K562 (cell line): ENCODE measurements around the gene ZNF410. TPM values are rescaled to one million over a fixed set of nuclear protein-coding genes. Genes with fewer than 3 reads are reported as not detected.

Experiments used
- ATAC-seq: fragments of 200-7000 bp; cut with Tn5 transposase; 3 replicates; pipeline ENCODE4 v1.9.1; 2020; ENCODE audit warnings: moderate library complexity
- BruUV-seq: library from RNA; stranded (reverse); fragments of 400-500 nt; replicated peaks from 2 replicates; lab custom pipeline; 2021; lab: Mats Ljungman, UMichigan
- CTCF ChIA-PET: fragments of 300-600 bp; formaldehyde crosslinking; extraction: SDS; loops from one replicate; lab custom pipeline; 2021; ENCODE audit warnings: low intra/inter-chr PET ratio; lab: Yijun Ruan, JAX
- POLR2A ChIA-PET: fragments of 300-600, 350-650 bp; sonication (Branson Sonifier 250); formaldehyde crosslinking; extraction: SDS; loops from one replicate; lab custom pipeline; 2021; ENCODE audit warnings: antibody characterized with exemption, inconsistent platforms; lab: Yijun Ruan, JAX
- DNase-seq, 4 experiments: peaks; one replicate each; pipeline versions ENCODE4 v3.0.0 to v3.0.0-alpha.2; 2011 to 2018; ENCODE audit warnings: low spot score in 3 of 4, mixed read lengths in 3 of 4; ENCODE audit errors: extremely low read depth in 1 of 4
- FAIRE-seq: peaks from 2 replicates; lab custom pipeline; 2011; peaks lifted over from hg19 to GRCh38; lab: Jason Lieb, UNC
- H2AFZ ChIP-seq: 2 replicates; pipeline ENCODE4 v1.6.0; 2011; ENCODE audit warnings: low read depth, low read length, control low read depth, inconsistent platforms
- H3K27ac ChIP-seq: fragments of 200-600 bp; 3 replicates; pipeline ENCODE4 v1.8.0; 2011; ENCODE audit warnings: low read depth, mild to moderate bottlenecking, control low read depth, inconsistent platforms, low read length, moderate library complexity, mixed read lengths; ENCODE audit errors: extremely low read depth
- H3K27me3 ChIP-seq, 2 experiments: fragments of 300-600 bp in 1 of 2; 2 replicates in 1 of 2; 3 replicates in 1 of 2; pipeline versions ENCODE4 v1.6.0 to v1.8.0; 2011; ENCODE audit warnings: inconsistent platforms in 2 of 2, low read length in 2 of 2, mild to moderate bottlenecking in 1 of 2, mixed read lengths in 1 of 2, moderate library complexity in 1 of 2; ENCODE audit not compliant: control insufficient read depth in 2 of 2, insufficient read depth in 2 of 2
- H3K36me3 ChIP-seq: fragments of 300-600 bp; 3 replicates; pipeline ENCODE4 v1.8.0; 2011; ENCODE audit warnings: mild to moderate bottlenecking, low read length, inconsistent platforms; ENCODE audit not compliant: control insufficient read depth, insufficient read depth
- H3K4me1 ChIP-seq, 2 experiments: fragments of 200-600 bp in 1 of 2; replicated peaks in 1 of 2; 2 replicates in 1 of 2; 3 replicates in 1 of 2; pipeline versions ENCODE4 v1.5.1 to v1.8.0; 2011; ENCODE audit warnings: inconsistent platforms in 2 of 2, low read length in 2 of 2, mild to moderate bottlenecking in 1 of 2, mixed read lengths in 1 of 2, moderate library complexity in 1 of 2; ENCODE audit not compliant: control insufficient read depth in 2 of 2, insufficient read depth in 2 of 2
- H3K4me2 ChIP-seq: 2 replicates; pipeline ENCODE4 v1.6.1; 2011; ENCODE audit warnings: low read length, control low read depth, inconsistent platforms, mixed read lengths; ENCODE audit not compliant: insufficient read depth
- H3K4me3 ChIP-seq: fragments of 200-600 bp; sonication (generic), shearing (Covaris generic); 2 replicates; pipeline ENCODE4 v1.5.1; 2016; ENCODE audit warnings: control low read depth, inconsistent platforms
- H3K79me2 ChIP-seq: fragments of 200-600 bp; 3 replicates; pipeline ENCODE4 v1.8.0; 2011; ENCODE audit warnings: low read length, inconsistent platforms; ENCODE audit not compliant: control insufficient read depth, insufficient read depth
- H3K9ac ChIP-seq, 2 experiments: 2 replicates each; pipeline versions ENCODE4 v1.6.0 to v1.6.1; 2011; ENCODE audit warnings: low read depth in 2 of 2, low read length in 2 of 2, control low read depth in 1 of 2, inconsistent platforms in 1 of 2, mild to moderate bottlenecking in 1 of 2, mixed read lengths in 1 of 2; ENCODE audit not compliant: insufficient read depth in 1 of 2
- H3K9me1 ChIP-seq: one replicate; pipeline ENCODE4 v1.6.0; 2011; ENCODE audit warnings: inconsistent platforms, mild to moderate bottlenecking, low read length, moderate library complexity; ENCODE audit not compliant: control insufficient read depth, insufficient read depth
- H3K9me3 ChIP-seq: replicated peaks from 2 replicates; pipeline ENCODE4 v1.5.1; 2011; ENCODE audit warnings: low read depth, low read length, inconsistent platforms; ENCODE audit not compliant: control insufficient read depth, insufficient read depth
- H4K20me1 ChIP-seq: replicated peaks from 2 replicates; pipeline ENCODE4 v1.6.1; 2011; ENCODE audit warnings: low read length, inconsistent platforms, mixed read lengths; ENCODE audit not compliant: control insufficient read depth, insufficient read depth
- GATA2 ChIP-seq: sonication (generic); formaldehyde crosslinking; IDR thresholded peaks from 2 replicates; pipeline ENCODE4 v1.4.0; 2020; ENCODE audit warnings: mild to moderate bottlenecking, missing genetic modification reagents
- HNRNPUL1 ChIP-seq: fragments of 200-400 bp; formaldehyde crosslinking; IDR thresholded peaks from 2 replicates; pipeline ENCODE4 v1.6.1; 2017; ENCODE audit warnings: low read length
- MCM7 ChIP-seq, 2 experiments: fragments of 450-650 bp; IDR thresholded peaks; 2 replicates each; pipeline ENCODE4 v1.6.1; 2016 to 2018
- RCOR1 ChIP-seq, 2 experiments: IDR thresholded peaks; 2 replicates each; pipeline ENCODE4 v1.6.1; 2012; ENCODE audit warnings: low read depth in 2 of 2, low read length in 2 of 2, borderline replicate concordance in 1 of 2, improper control_type of control experiment in 1 of 2
- RNF2 ChIP-seq: sonication (generic); IDR thresholded peaks from 2 replicates; pipeline ENCODE4 v1.6.1; 2016
- SFPQ ChIP-seq: fragments of 200-400 bp; formaldehyde crosslinking; IDR thresholded peaks from 2 replicates; pipeline ENCODE4 v1.6.1; 2017; ENCODE audit warnings: mild to moderate bottlenecking, low read depth, low read length, moderate library complexity
- TAF1 ChIP-seq: IDR thresholded peaks from 2 replicates; pipeline ENCODE4 v1.6.1; 2011; ENCODE audit warnings: mild to moderate bottlenecking, low read length, moderate library complexity; ENCODE audit not compliant: insufficient read depth, control insufficient read depth, severe bottlenecking; ENCODE audit errors: extremely low read depth
- ZNF174 ChIP-seq: fragments of 250-450 bp; sonication (Bioruptor Pico); IDR thresholded peaks from 2 replicates; pipeline ENCODE4 v1.4.0; 2020; ENCODE audit warnings: mild to moderate bottlenecking
- ZNF23 ChIP-seq: fragments of 250-450 bp; sonication (Bioruptor Pico); IDR thresholded peaks from 2 replicates; pipeline ENCODE4 v1.4.0; 2020; ENCODE audit warnings: mild to moderate bottlenecking
- ZNF324 ChIP-seq: fragments of 250-450 bp; sonication (Bioruptor Pico); IDR thresholded peaks from 2 replicates; pipeline ENCODE4 v1.4.0; 2020; ENCODE audit warnings: mild to moderate bottlenecking
- ZNF655 ChIP-seq: fragments of 250-450 bp; sonication (Bioruptor Pico); IDR thresholded peaks from 2 replicates; pipeline ENCODE4 v1.5.0; 2021
- WGBS: fragments of 100-300 bp; shearing (Covaris generic); methylation state at CpG from one replicate; pipeline ENCODE4 v1.1.6; 2016; ENCODE audit warnings: low coverage, mixed read lengths; ENCODE audit not compliant: insufficient coverage; ENCODE audit errors: missing lambda C conversion rate; 5-methylcytosine and 5-hydroxymethylcytosine counted together
- in situ Hi-C: fragments of 300-500 bp; cut with MboI; formaldehyde crosslinking; loops from 4 replicates; pipeline ENCODE4 v1.15.0; 2018; ENCODE audit warnings: inconsistent platforms, mixed read lengths
- intact Hi-C: fragments of 100-400 bp; cut with micrococcal nuclease; formaldehyde crosslinking; loops from 2 replicates; pipeline ENCODE4 v1.14.2; 2022
- polyA plus RNA-seq, 8 experiments: library from polyadenylated mRNA; depleted of rRNA in 4 of 8; stranded (reverse) in 5 of 8; unstranded in 3 of 8; fragments of >200 nt; fragmentation: Nextera tagmentation in 2 of 8; fragmentation: Illumina TruSeq in 1 of 8; extraction: Ambion mirVana in 2 of 8; extraction: Trizol in 1 of 8; gene quantifications; 2 replicates each; pipeline versions ENCODE4 v1.2.1 to v1.2.3, GENCODE V29; 2011 to 2014; ENCODE audit warnings: inconsistent platforms in 1 of 8, missing spikeins in 1 of 8
- total RNA-seq, 7 experiments: library from RNA; depleted of rRNA in 6 of 7; stranded (reverse); fragments of >200 nt in 6 of 7; fragmentation: Illumina TruSeq in 2 of 7; extraction: Trizol in 2 of 7; gene quantifications; 2 replicates each; pipeline versions ENCODE4 v1.2.1 to v1.2.3, GENCODE V29; 2011 to 2021; ENCODE audit warnings: low replicate concordance in 1 of 7
- TF ChIP-seq, protein P1 (sequence below), 2 experiments: fragments of 450-650 bp; IDR thresholded peaks; 2 replicates each; pipeline ENCODE4 v1.6.1; 2016; ENCODE audit warnings: mild to moderate bottlenecking in 2 of 2, borderline replicate concordance in 1 of 2, low read depth in 1 of 2, moderate library complexity in 1 of 2

Gene ZNF410
- total and polyA plus RNA-seq, 9 of the 15 experiments (the other 6 are each of a cell fraction or from before 2014, with no cell fraction given): 20.5 to 64.8 (median 38.7) TPM

- no peaks in the 10 kb centered on the region for H3K9me1 ChIP-seq
- DNase-seq (no peak), ATAC-seq (no peak), FAIRE-seq (no peak)
- no peaks in the 10 kb centered on the region for H3K27me3 ChIP-seq
- H2AFZ ChIP-seq: no peak overlapping the region
- in situ Hi-C loops (no loop called here), intact Hi-C loops (no loop called here)
- no peaks in the 10 kb centered on the region for H3K79me2 ChIP-seq
- peaks cover 64% of the 10 kb centered on the region; the same call in 2 of the 3 replicates for H3K36me3 ChIP-seq
- no peaks in the 10 kb centered on the region for H4K20me1 ChIP-seq
- ChIA-PET CTCF (no interaction called here), POLR2A (interaction anchor here (1.5 kb wide), 1 partner anchor 14 kb away, joined by 5 read pairs; no protein-coding TSS in a partner anchor)
- BruUV-seq: no TSS peak
- no peak overlapping the region for H3K27ac ChIP-seq
- WGBS: 76% methylated on average over 3 of the region's 3 CpGs
- H3K9ac ChIP-seq: no peak overlapping the region
- no peaks in the 10 kb centered on the region for H3K9me3 ChIP-seq
- H3K4me3 ChIP-seq: no peak overlapping the region
- H3K4me1 ChIP-seq: no peaks in the 10 kb centered on the region; a peak in 1 of 5 replicates
- no peak overlapping the region for H3K4me2 ChIP-seq
- TF ChIP-seq RNF2: no peak
- TF ChIP-seq, protein P1, sequence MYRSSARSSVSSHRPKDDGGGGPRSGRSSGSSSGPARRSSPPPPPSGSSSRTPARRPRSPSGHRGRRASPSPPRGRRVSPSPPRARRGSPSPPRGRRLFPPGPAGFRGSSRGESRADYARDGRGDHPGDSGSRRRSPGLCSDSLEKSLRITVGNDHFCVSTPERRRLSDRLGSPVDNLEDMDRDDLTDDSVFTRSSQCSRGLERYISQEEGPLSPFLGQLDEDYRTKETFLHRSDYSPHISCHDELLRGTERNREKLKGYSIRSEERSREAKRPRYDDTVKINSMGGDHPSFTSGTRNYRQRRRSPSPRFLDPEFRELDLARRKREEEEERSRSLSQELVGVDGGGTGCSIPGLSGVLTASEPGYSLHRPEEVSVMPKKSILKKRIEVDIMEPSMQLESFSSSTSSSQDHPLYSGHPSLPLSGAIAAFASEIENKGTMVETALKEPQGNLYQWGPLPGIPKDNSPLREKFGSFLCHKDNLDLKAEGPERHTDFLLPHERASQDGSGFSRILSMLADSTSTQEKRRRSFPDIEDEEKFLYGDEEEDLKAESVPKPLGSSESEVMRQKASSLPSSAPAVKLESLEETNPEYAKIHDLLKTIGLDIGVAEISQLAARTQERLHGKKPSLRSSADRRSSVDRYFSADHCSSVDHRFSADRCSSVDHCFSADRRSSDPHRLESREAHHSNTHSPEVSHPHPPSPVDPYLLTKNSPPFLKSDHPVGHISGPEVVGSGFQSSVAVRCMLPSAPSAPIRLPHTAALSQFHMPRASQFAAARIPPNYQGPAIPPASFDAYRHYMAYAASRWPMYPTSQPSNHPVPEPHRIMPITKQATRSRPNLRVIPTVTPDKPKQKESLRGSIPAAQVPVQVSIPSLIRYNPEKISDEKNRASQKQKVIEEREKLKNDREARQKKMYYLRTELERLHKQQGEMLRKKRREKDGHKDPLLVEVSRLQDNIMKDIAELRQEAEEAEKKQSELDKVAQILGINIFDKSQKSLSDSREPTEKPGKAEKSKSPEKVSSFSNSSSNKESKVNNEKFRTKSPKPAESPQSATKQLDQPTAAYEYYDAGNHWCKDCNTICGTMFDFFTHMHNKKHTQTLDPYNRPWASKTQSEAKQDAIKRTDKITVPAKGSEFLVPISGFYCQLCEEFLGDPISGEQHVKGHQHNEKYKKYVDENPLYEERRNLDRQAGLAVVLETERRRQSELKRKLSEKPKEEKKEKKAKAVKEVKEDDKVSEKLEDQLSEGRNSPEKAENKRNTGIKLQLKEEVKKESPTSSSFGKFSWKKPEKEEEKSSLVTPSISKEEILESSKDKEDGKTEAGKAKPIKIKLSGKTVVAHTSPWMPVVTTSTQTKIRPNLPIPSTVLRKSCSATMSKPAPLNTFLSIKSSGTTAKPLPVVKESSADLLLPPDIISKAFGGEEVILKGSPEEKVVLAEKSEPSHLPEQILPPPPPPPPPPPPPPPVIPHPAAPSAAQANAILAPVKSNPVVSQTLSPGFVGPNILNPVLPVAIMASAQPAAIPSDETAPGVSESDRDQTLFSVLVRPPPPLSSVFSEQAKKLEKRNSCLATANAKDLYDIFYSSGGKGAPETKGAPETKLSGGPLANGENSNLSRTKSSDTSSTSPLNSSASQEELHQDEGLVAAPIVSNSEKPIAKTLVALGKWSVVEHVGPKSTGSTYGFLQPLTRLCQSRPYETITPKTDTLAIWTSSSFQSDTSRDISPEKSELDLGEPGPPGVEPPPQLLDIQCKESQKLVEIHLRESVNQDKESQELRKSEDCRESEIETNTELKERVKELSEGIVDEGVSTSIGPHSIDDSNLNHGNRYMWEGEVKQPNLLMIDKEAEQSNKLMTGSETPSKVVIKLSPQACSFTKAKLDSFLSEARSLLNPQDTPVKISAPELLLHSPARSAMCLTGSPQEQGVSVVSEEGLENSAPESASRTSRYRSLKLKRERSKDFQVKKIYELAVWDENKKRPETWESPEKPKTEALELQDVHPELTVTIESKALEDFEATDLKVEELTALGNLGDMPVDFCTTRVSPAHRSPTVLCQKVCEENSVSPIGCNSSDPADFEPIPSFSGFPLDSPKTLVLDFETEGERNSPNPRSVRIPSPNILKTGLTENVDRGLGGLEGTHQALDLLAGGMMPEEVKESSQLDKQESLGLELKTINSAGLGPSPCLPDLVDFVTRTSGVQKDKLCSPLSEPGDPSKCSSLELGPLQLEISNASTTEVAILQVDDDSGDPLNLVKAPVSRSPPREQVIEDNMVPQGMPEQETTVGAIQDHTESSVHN (IDR thresholded peaks at IDR 0.05; ENCODE audit: borderline replicate concordance in 1 of 2, low read depth in 1 of 2): no peak
- no peak for TF ChIP-seq HNRNPUL1
- no peak for TF ChIP-seq TAF1
- TF ChIP-seq GATA2 (CRISPR knock-in tag): no peak
- TF ChIP-seq MCM7 (IDR thresholded peaks at IDR 0.05): no peak
- no peak for TF ChIP-seq ZNF174
- no peak for TF ChIP-seq RCOR1 (IDR thresholded peaks at IDR 0.05; ENCODE audit: borderline replicate concordance in 1 of 2, low read depth in 2 of 2, low read length in 2 of 2)
- TF ChIP-seq SFPQ: no peak
- TF ChIP-seq ZNF23: no peak
- no peak for TF ChIP-seq ZNF655 (CRISPR knock-in tag)
- no peak for TF ChIP-seq ZNF324 (CRISPR knock-in tag)
Measured at GRCh38 chr14:73913256-73913655, 26.6 kb downstream of the ZNF410 start.
